HUES48 (cell line): ENCODE results near the gene UBE2E1.

ENCODE experiments used
- H3K27ac ChIP-seq: one replicate; pipeline ENCODE4 v1.7.0; 2013; ENCODE audit warnings: low read depth, low read length, inconsistent platforms
- H3K27me3 ChIP-seq: 2 replicates; pipeline ENCODE4 v1.6.1; 2013; ENCODE audit warnings: mild to moderate bottlenecking, low read length; ENCODE audit not compliant: control insufficient read depth, insufficient read depth
- H3K36me3 ChIP-seq: 2 replicates; pipeline ENCODE4 v1.6.1; 2013; ENCODE audit warnings: low read length; ENCODE audit not compliant: control insufficient read depth, insufficient read depth
- H3K4me1 ChIP-seq: 2 replicates; pipeline ENCODE4 v1.6.1; 2013; ENCODE audit warnings: mild to moderate bottlenecking, low read length; ENCODE audit not compliant: control insufficient read depth, insufficient read depth
- H3K4me3 ChIP-seq: 2 replicates; pipeline ENCODE4 v1.5.1; 2013; ENCODE audit warnings: mild to moderate bottlenecking, low read depth, low read length
- H3K9ac ChIP-seq: 2 replicates; pipeline ENCODE4 v1.6.1; 2013; ENCODE audit warnings: mild to moderate bottlenecking, low read depth, low read length, moderate library complexity
- H3K9me3 ChIP-seq: 2 replicates; pipeline ENCODE4 v1.6.1; 2013; ENCODE audit warnings: low read length; ENCODE audit not compliant: control insufficient read depth, insufficient read depth

The UBE2E1 gene

DNA sequence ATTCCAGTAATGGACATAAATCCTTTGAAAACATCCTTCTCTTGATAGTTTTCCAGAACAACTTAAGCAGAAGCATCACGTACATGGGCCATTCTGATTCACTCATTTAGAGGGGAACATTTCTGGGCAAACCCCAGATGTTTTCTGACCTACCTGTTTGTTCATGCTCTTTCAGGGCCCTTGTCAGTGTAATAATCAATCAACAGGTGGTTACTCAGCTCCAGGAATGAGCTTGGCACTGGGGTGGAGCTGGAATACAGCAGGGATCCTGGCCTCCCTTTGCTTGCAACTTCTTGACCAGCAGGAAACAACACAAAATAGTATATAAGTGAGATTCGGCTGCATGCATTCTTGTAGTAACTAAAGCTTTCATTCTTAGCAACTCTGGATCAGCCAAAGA, 9.2 kb upstream of the UBE2E1 start:
- Histone ChIP-seq H3K27me3 (no peaks in the 10 kb centered on the region), H3K27ac (no peak overlapping the region), H3K9me3 (no peaks in the 10 kb centered on the region), H3K9ac (no peak overlapping the region), H3K36me3 (no peaks in the 10 kb centered on the region), H3K4me3 (no peak overlapping the region), H3K4me1 (peaks cover under 1% of the 10 kb centered on the region; the same call in 1 of the 2 replicates)

DNA sequence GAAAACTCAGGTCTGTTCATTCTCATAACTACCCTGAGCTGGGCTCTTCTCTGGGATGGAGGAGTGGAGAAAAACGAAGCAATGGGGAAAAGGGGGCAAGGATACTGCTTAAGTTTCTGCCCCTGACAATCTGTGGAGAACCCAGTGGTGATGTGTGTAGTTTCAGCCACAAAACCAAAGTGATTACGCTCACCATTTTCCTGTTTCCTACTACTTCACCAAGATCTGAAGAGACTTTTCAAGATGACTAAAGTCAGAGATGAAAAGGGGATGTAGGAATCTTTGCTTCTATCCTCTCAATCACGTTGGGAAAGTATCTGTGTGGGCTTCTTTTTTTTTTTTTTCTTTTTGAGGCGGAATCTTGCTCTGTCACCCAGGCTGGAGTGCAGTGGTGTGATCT, 8.3 kb upstream of the UBE2E1 start:
- no peaks in the 10 kb centered on the region for H3K9me3 ChIP-seq
- no peak overlapping the region for H3K4me3 ChIP-seq
- peaks cover 6% of the 10 kb centered on the region; the same call in 1 of the 2 replicates for H3K4me1 ChIP-seq
- no peaks in the 10 kb centered on the region for H3K27me3 ChIP-seq
- H3K9ac ChIP-seq, result no peak overlapping the region
- H3K36me3 ChIP-seq, result no peaks in the 10 kb centered on the region
- no peak overlapping the region for H3K27ac ChIP-seq

DNA sequence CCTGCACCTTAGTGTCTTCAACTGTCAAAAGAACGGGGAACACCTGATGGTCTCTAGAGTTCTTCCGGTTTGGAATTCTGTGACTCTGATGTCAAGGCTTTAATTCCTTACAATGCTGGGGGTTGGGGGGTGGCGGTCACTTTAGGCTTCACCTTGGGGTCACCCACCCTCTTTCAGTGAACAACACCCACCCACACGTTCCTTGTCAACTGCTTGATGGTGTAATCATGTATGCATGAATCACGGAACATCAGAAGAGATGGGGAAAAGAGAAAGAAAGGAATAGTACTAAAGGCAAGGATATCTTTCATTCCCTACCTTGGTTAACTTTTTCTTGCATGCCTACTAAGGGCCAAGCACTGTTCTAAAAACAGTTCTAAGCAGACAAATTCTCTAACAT, 7.3 kb upstream of the UBE2E1 start:
- Histone ChIP-seq H3K27ac (no peak overlapping the region), H3K36me3 (no peaks in the 10 kb centered on the region), H3K9me3 (no peaks in the 10 kb centered on the region), H3K4me3 (no peak overlapping the region), H3K27me3 (no peaks in the 10 kb centered on the region), H3K9ac (no peak overlapping the region), H3K4me1 (peaks cover 6% of the 10 kb centered on the region; the same call in 1 of the 2 replicates)

DNA sequence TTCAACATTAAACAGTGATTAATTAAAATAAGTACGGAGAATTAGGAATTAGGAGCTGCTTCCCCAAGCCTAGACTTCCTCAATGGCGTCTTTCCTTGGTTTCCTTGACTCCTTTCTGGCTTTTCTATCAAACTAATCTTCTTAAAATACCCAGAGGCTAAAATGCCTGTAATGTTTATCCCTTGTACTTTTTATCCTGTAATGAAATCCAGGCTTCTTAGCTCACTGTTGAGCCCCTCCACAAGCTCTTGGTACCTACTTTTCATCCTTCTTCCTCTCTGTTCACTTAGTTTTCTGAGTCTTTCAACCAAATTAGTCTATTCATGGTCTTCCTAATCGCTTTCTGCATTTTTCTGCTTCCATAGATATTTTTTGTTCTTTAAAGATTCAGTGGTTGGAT, 6.9 kb upstream of the UBE2E1 start:
- peaks cover 6% of the 10 kb centered on the region; the same call in 1 of the 2 replicates for H3K4me1 ChIP-seq
- H3K9me3 ChIP-seq, result no peaks in the 10 kb centered on the region
- H3K27me3 ChIP-seq, result no peaks in the 10 kb centered on the region
- H3K27ac ChIP-seq, result no peak overlapping the region
- no peak overlapping the region for H3K4me3 ChIP-seq
- H3K9ac ChIP-seq, result no peak overlapping the region
- no peaks in the 10 kb centered on the region for H3K36me3 ChIP-seq

DNA sequence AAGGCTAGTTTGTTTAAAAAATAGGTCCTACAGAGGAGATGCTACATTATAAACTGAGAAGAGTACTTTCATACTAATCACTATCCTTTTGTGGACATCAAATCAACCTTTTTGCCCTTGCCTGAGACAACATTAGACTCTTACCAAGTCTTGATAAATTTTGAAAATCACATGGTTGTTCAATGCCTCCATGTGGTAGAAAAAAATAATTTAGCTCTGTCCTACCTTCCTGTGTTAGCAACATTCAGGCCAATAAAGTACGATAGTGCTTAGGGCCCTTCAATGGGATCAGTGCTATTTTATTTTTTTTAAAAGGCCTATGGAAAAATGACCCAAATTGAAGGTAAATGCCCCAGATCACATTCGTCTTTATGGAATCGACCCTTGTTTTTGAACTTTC, 5.0 kb upstream of the UBE2E1 start:
- Histone ChIP-seq H3K9ac (no peak overlapping the region), H3K27me3 (0 out of 2 replicates have a peak, but pooled peaks cover 5% of the 10 kb centered on the region), H3K9me3 (no peaks in the 10 kb centered on the region), H3K36me3 (no peaks in the 10 kb centered on the region), H3K27ac (no peak overlapping the region), H3K4me1 (peaks cover 10% of the 10 kb centered on the region; the same call in 1 of the 2 replicates), H3K4me3 (no peak overlapping the region)

DNA sequence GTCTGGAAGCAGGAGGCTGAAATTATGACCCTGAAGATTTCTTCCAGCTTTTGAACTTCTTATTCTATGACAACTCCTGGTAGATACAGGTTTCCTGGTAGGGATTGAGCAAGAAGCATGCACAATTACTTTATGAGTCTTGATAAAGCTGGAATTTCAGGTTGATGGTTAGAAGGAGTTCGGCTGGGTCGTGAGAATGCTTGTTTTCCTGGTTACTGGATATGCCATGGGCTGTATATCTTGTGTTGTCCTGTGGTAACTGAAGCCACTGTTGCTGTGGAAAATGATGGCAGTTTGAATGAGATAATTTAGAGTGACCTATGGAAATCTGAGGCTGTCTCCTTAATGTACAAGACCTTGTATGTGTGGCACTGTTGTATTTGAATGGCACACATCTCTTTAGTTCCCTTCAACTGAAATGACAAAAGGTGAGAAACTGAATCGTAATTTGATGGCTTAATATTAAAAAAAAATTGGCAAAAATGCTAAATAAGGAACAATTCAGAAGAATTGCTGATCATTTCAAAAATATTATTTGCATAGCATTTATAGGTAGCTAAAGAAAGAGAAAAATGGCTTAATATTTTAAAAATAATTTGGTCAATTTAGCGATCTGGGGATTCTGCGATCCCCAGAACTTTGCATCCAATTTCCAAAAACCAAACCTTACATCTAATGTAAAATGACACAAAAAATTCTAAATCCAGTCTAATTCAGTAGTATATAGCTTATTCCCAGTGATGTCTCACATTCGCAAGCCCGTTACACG, 1.1 kb upstream of the UBE2E1 start:
- no peaks in the 10 kb centered on the region for H3K9me3 ChIP-seq
- 0 out of 2 replicates have a peak, but pooled peaks cover 5% of the 10 kb centered on the region for H3K27me3 ChIP-seq
- no peak overlapping the region for H3K9ac ChIP-seq
- no peak overlapping the region for H3K4me3 ChIP-seq
- H3K27ac ChIP-seq, result no peak overlapping the region
- H3K36me3 ChIP-seq, result peaks cover 18% of the 10 kb centered on the region
- H3K4me1 ChIP-seq, result peaks cover 32% of the 10 kb centered on the region

DNA sequence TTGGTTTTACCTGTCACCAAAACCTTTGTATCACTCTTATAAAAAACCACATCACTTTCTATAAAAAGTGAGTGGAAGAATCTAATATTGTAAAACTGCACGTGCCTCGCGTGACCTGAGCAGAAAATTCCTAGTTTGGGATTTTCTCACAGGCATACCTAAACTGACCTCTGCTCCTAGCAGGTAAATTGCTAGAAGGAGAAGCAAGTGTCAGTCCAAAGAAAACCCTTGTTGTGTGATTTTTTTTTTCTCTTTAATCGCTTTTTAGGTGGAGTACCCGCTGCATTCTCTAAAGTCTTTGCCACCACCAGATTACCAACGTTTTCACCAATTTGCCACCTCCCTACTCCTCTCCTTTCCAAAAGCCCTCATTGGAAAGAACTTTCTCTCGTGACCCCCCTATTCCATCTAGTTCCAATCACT, 534 bp upstream of the UBE2E1 start:
- no peaks in the 10 kb centered on the region for H3K9me3 ChIP-seq
- no peak overlapping the region for H3K9ac ChIP-seq
- H3K27me3 ChIP-seq, result 0 out of 2 replicates have a peak, but pooled peaks cover 5% of the 10 kb centered on the region
- H3K4me3 ChIP-seq, result peak overlapping the region; percentile 86
- H3K36me3 ChIP-seq, result peaks cover 18% of the 10 kb centered on the region
- peaks cover 37% of the 10 kb centered on the region for H3K4me1 ChIP-seq
- H3K27ac ChIP-seq, result no peak overlapping the region

DNA sequence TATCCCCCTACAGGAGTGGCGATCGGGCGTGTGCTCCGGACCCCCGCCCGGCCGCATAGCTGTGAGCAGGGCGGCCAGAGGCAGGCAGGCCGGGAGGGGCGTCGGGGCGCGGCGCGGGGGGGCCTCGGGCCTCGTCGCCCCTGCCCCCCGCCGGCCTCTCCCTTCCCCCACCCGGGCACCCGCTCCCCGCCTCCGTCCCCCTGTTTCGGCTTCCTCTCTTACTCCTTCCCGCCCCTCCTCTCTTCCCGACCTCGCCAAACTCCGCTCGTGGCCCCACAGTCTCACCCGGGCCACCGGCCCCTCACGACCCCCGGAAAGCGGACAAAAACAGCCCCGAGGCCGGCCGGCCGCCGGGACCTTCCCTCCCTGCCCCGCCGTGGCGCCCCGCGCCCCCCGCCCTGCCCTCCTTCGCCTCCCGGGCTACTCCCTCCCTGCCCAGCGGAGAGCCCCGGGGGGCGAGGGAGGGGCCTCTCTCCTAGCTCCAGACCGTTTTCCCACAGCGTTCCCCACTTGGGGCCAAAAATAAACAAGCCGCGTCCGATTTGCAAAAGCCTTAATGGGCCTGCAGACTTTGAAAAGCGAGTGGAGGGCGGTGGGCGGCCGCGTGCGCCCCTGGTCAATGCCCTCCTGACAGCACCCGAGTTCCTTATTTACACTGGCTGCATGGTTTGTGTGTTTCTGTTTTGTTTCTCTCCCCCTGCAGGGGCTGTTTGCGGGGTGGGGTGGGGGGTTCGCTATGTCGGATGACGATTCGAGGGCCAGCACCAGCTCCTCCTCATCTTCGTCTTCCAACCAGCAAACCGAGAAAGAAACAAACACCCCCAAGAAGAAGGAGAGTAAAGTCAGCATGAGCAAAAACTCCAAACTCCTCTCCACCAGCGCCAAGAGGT, 1.0 kb downstream of the UBE2E1 start:
- Histone ChIP-seq H3K9ac (no peak overlapping the region), H3K9me3 (no peaks in the 10 kb centered on the region), H3K4me1 (peaks cover 39% of the 10 kb centered on the region), H3K27me3 (0 out of 2 replicates have a peak, but pooled peaks cover 5% of the 10 kb centered on the region), H3K4me3 (peak overlapping the region; percentile 86), H3K36me3 (peaks cover 22% of the 10 kb centered on the region), H3K27ac (peak overlapping the region; percentile 84)

DNA sequence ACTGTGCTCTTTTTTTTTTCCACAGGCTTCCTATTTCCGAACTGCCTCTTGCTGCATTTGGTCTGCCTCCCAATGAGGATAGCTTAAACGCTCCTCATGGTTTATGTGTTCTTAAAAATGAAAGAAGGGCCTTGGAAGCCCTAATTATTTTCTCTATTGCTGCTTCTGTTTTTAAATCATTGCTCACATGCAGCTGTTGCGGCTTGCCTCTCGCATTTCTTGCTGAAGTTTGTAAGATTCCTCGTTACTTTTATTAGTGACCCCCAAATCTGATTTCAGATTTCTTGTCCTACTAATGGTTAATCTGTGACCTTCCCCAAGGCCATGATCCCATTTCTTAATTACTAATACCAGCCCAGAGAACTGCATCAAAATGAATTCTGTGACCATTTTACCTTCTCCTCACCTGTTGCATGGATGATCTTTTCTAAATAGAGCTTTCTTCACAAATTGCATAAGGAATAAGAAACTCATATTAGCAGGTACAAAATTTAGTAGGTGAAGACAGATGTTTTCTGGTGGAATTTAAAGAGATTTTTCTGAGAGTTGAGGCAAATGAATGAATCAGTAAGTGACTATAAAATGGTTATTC, 1.8 kb downstream of the UBE2E1 start:
- no peak overlapping the region for H3K9ac ChIP-seq
- peak overlapping the region; percentile 84 for H3K27ac ChIP-seq
- no peaks in the 10 kb centered on the region for H3K9me3 ChIP-seq
- 0 out of 2 replicates have a peak, but pooled peaks cover 5% of the 10 kb centered on the region for H3K27me3 ChIP-seq
- peak overlapping the region; percentile 86 for H3K4me3 ChIP-seq
- H3K4me1 ChIP-seq, result peaks cover 41% of the 10 kb centered on the region
- peaks cover 29% of the 10 kb centered on the region for H3K36me3 ChIP-seq

DNA sequence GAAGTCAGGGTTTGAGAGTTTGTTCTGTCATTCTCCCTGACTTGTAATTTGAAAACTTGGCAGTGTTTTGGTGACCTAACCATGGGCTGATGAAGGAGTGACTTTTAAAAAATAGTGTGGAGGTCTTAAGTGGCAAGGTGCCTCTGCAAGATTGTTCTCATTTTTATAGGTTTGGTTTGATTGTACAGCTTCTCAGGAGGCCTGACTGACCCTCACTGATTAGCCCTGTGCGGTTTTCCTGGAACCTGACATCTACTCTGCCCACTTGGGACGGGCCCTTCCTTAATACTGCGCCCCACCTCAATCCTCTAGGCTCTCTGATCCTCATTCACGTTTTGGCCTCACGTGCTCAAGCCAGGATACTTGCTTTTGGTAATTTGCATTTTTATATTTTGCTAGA, 2.8 kb downstream of the UBE2E1 start:
- no peak overlapping the region for H3K27ac ChIP-seq
- H3K4me1 ChIP-seq, result peaks cover 41% of the 10 kb centered on the region
- peaks cover 37% of the 10 kb centered on the region for H3K36me3 ChIP-seq
- H3K4me3 ChIP-seq, result no peak overlapping the region; the same call in 1 of the 2 replicates
- H3K27me3 ChIP-seq, result 0 out of 2 replicates have a peak, but pooled peaks cover 5% of the 10 kb centered on the region
- H3K9me3 ChIP-seq, result no peaks in the 10 kb centered on the region
- no peak overlapping the region for H3K9ac ChIP-seq
